ENCODE results near the gene GRIK3. TPM values are rescaled to one million over a fixed set of nuclear protein-coding genes. Genes with fewer than 3 reads are reported as not detected.
"Not testable (repeated sequence)": the region's sequence is repeated elsewhere in the genome, so short reads cannot be mapped to it uniquely, and the experiment has no call there.

GRIK3 gene
- total and polyA plus RNA-seq, 7 experiments from 2014 or later, result not detected

DNA sequence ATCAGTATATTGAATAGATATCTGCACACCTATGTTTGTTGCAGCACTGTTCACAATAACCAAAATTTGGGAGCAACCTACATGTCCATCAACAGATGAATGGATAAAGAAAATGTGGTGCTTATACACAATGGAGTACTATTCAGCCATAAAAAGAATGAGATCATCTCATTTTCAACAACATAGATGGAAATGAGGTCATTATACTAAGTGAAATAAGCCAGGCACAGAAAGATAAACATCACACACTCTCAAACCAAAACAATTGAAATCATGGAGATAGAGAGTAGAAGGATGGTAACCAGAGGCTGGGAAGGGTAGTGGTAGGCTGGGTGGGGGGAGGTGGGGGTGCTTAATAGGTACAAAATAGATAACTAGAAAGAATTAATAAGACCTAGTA lies 136.5 kb downstream of the GRIK3 start:
- H3K36me3 ChIP-seq (ENCODE audit: control insufficient read depth in 2 of 3, insufficient read depth in 3 of 3, low read length in 3 of 3); H3K36me3 Mint-ChIP-seq; ATAC-seq; H3K4me1 Mint-ChIP-seq; H3K27ac Mint-ChIP-seq; H3K4me3 ChIP-seq (ENCODE audit: low read length); H3K27me3 ChIP-seq (ENCODE audit: control insufficient read depth in 2 of 2, insufficient read depth in 2 of 2, low read length in 2 of 2); H3K9me3 ChIP-seq (ENCODE audit: control insufficient read depth in 2 of 3, low read length in 3 of 3); CTCF ChIA-PET; H3K4me1 ChIP-seq (ENCODE audit: control insufficient read depth in 2 of 2, insufficient read depth in 2 of 2, low read length in 2 of 2); intact Hi-C loops (cut with micrococcal nuclease); H3K4me3 Mint-ChIP-seq; POLR2A ChIA-PET; H3K27ac ChIP-seq (ENCODE audit: low read depth, low read length); DNase-seq; H3K9me3 Mint-ChIP-seq: not testable (repeated sequence)
- H3K27me3 Mint-ChIP-seq, result peaks cover 6 to 26% (median 10%) of the 10 kb centered on the region in 5 donors

DNA sequence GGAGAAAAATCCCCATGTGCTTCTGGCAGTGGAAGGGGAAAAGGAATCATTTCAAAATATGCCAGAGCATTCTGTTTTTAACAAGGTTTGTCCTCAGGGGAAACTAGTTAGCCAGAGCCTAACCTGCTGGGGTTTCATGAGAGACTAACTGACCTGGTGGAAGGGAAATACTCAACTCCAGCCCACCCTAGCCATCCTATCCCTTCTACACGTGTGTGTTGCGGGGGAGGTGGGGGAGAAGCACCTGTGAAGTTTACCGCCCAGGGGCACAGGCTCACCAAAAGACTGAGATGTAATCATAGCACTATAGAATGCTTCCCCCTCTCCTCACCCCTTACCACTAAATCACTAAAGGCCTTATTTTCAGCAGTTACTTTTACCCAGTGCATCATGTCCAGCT lies 139.5 kb downstream of the GRIK3 start:
- CTCF ChIA-PET, result no interaction called here
- Histone ChIP-seq H3K27ac (ENCODE audit: low read depth, low read length) (no peak overlapping the region), H3K4me1 (ENCODE audit: control insufficient read depth in 2 of 2, insufficient read depth in 2 of 2, low read length in 2 of 2) (no peaks in the 10 kb centered on the region), H3K36me3 (ENCODE audit: control insufficient read depth in 2 of 3, insufficient read depth in 3 of 3, low read length in 3 of 3) (no peaks in the 10 kb centered on the region), H3K9me3 (ENCODE audit: control insufficient read depth in 2 of 3, low read length in 3 of 3) (peaks cover 0 to 7% (median 4%) of the 10 kb centered on the region in 3 experiments), H3K4me3 (ENCODE audit: low read length) (no peak overlapping the region), H3K27me3 (ENCODE audit: control insufficient read depth in 2 of 2, insufficient read depth in 2 of 2, low read length in 2 of 2) (no peaks in the 10 kb centered on the region)
- intact Hi-C loops (cut with micrococcal nuclease), result no loop called here
- H3K27me3 Mint-ChIP-seq, result peaks cover 3 to 18% (median 13%) of the 10 kb centered on the region in 5 donors
- H3K4me1 Mint-ChIP-seq, result no peaks in the 10 kb centered on the region
- no peak overlapping the region for H3K27ac Mint-ChIP-seq
- H3K4me3 Mint-ChIP-seq, result no peak overlapping the region
- POLR2A ChIA-PET, result no interaction called here
- H3K36me3 Mint-ChIP-seq, result no peaks in the 10 kb centered on the region
- no peak for ATAC-seq
- no peak for DNase-seq
- H3K9me3 Mint-ChIP-seq, result peaks cover 0 to 7% (median 3%) of the 10 kb centered on the region in 11 donors

DNA sequence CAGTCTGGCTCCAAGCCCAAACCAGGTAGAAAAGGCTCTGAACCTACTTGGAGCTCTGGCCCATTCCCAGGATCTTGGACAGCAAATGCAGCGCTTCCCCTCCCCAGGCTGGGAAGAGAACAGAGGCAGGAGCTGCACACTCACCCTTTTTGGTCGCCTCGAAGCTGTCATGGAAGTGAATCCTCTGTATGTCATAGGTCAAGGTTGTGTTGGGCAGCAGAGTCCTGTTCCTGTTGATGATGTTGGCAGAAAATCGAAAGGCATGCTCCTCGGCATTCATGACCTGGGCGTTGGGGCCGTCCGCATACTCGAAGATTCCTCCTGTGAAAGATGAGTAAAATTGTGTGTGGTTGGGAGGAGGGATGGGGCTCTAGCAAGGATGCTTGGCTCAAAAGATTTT lies 143.5 kb downstream of the GRIK3 start:
- Mint-ChIP-seq H3K4me1 (no peaks in the 10 kb centered on the region), H3K9me3 (no peaks in the 10 kb centered on the region), H3K4me3 (no peak overlapping the region), H3K36me3 (no peaks in the 10 kb centered on the region), H3K27me3 (peaks cover 0 to 35% (median 28%) of the 10 kb centered on the region in 5 donors), H3K27ac (no peak overlapping the region)
- intact Hi-C loops (cut with micrococcal nuclease), result no loop called here
- no peak for ATAC-seq
- CTCF ChIA-PET, result no interaction called here
- H3K27ac ChIP-seq (ENCODE audit: low read depth, low read length), result no peak overlapping the region
- no peaks in the 10 kb centered on the region for H3K4me1 ChIP-seq (ENCODE audit: control insufficient read depth in 2 of 2, insufficient read depth in 2 of 2, low read length in 2 of 2)
- no peak overlapping the region for H3K4me3 ChIP-seq (ENCODE audit: low read length)
- H3K36me3 ChIP-seq (ENCODE audit: control insufficient read depth in 2 of 3, insufficient read depth in 3 of 3, low read length in 3 of 3), result no peaks in the 10 kb centered on the region
- no peak for DNase-seq
- H3K9me3 ChIP-seq (ENCODE audit: control insufficient read depth in 2 of 3, low read length in 3 of 3), result no peaks in the 10 kb centered on the region
- H3K27me3 ChIP-seq (ENCODE audit: control insufficient read depth in 2 of 2, insufficient read depth in 2 of 2, low read length in 2 of 2), result no peaks in the 10 kb centered on the region
- POLR2A ChIA-PET, result no interaction called here

DNA sequence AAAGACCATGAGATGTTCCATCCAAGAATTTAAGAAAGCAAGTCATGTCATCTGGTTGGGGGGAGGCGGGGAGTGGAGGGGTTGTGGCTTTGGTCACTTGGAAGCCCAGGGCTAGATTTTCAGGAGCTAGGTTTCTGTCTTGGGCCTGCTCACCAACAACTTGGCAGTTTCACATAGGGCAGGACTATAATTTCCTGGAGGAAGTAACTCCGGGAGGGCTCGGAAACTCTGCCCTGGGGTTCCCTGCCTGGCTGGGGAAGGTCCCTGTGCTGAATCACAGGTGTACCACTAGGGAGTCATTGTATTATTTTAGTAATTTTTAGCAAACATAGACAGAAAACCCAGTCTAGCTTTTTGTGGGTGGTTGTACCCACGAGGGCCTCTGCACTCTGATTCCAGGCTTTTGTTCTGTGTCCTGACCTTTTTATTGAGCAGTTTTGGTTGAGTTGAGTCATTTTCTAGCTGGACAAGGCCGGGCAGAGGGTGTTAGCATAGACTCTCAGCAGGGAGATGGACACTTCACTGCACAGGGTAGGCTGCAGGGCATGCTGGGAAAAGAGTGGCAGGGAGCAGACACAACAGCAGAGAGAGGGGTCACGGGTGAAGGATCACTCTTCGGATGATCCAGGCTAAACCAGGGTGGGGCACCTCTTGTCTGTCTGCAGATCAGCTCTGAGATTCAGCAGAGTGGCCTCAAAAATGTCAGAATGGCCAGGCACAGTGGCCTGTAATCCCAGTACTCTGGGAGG lies 144.7 kb downstream of the GRIK3 start:
- intact Hi-C loops (cut with micrococcal nuclease), result no loop called here
- Mint-ChIP-seq H3K4me3 (no peak overlapping the region), H3K4me1 (no peaks in the 10 kb centered on the region), H3K27ac (no peak overlapping the region), H3K9me3 (no peaks in the 10 kb centered on the region), H3K27me3 (peaks cover 0 to 35% (median 28%) of the 10 kb centered on the region in 5 donors), H3K36me3 (no peaks in the 10 kb centered on the region)
- no peaks in the 10 kb centered on the region for H3K9me3 ChIP-seq (ENCODE audit: control insufficient read depth in 2 of 3, low read length in 3 of 3)
- ChIA-PET POLR2A (no interaction called here), CTCF (no interaction called here)
- H3K36me3 ChIP-seq (ENCODE audit: control insufficient read depth in 2 of 3, insufficient read depth in 3 of 3, low read length in 3 of 3), result no peaks in the 10 kb centered on the region
- no peaks in the 10 kb centered on the region for H3K27me3 ChIP-seq (ENCODE audit: control insufficient read depth in 2 of 2, insufficient read depth in 2 of 2, low read length in 2 of 2)
- no peaks in the 10 kb centered on the region for H3K4me1 ChIP-seq (ENCODE audit: control insufficient read depth in 2 of 2, insufficient read depth in 2 of 2, low read length in 2 of 2)
- DNase-seq, result no peak
- no peak overlapping the region for H3K27ac ChIP-seq (ENCODE audit: low read depth, low read length)
- ATAC-seq, result no peak
- H3K4me3 ChIP-seq (ENCODE audit: low read length), result no peak overlapping the region

DNA sequence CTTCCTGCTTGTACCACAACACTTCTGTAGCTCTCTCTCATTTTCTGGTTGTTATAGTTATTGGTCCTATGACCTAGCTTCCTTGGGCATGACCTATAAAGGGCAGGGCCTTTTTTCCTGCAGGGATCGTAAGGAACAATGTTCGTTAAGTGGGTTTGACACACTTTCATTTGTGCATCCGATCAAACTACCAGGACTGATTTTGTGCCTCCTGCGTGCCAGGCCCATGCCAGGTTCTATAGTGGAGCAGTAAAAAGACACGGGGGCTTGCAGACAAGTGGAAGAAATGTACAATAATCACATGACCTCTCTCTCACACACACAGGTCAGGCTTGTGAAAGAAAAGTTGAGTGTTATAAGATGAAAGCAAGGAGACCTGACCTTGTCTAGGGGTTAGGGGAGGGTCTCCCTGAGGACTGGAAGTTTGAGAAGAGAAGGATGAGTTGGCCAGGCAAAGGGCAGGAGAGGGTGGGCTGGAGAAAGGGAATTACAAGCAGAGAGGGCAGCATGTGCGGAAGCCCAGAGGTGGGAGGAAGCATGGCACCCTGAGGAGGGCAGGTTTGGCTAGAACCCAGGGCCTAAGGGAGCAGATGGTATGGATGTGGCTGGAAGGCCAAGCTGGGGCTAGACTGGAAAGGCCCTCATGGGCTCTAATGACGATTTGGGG lies 145.4 kb downstream of the GRIK3 start:
- H3K27ac ChIP-seq (ENCODE audit: low read depth, low read length), result no peak overlapping the region
- Mint-ChIP-seq H3K4me3 (no peak overlapping the region), H3K27ac (no peak overlapping the region), H3K36me3 (no peaks in the 10 kb centered on the region), H3K9me3 (no peaks in the 10 kb centered on the region), H3K4me1 (no peaks in the 10 kb centered on the region), H3K27me3 (peaks cover 0 to 35% (median 28%) of the 10 kb centered on the region in 5 donors)
- H3K4me3 ChIP-seq (ENCODE audit: low read length), result no peak overlapping the region
- H3K4me1 ChIP-seq (ENCODE audit: control insufficient read depth in 2 of 2, insufficient read depth in 2 of 2, low read length in 2 of 2), result no peaks in the 10 kb centered on the region
- no peaks in the 10 kb centered on the region for H3K9me3 ChIP-seq (ENCODE audit: control insufficient read depth in 2 of 3, low read length in 3 of 3)
- ChIA-PET CTCF (no interaction called here), POLR2A (no interaction called here)
- H3K27me3 ChIP-seq (ENCODE audit: control insufficient read depth in 2 of 2, insufficient read depth in 2 of 2, low read length in 2 of 2), result no peaks in the 10 kb centered on the region
- intact Hi-C loops (cut with micrococcal nuclease), result no loop called here
- DNase-seq, result no peak
- ATAC-seq, result no peak
- H3K36me3 ChIP-seq (ENCODE audit: control insufficient read depth in 2 of 3, insufficient read depth in 3 of 3, low read length in 3 of 3), result no peaks in the 10 kb centered on the region

DNA sequence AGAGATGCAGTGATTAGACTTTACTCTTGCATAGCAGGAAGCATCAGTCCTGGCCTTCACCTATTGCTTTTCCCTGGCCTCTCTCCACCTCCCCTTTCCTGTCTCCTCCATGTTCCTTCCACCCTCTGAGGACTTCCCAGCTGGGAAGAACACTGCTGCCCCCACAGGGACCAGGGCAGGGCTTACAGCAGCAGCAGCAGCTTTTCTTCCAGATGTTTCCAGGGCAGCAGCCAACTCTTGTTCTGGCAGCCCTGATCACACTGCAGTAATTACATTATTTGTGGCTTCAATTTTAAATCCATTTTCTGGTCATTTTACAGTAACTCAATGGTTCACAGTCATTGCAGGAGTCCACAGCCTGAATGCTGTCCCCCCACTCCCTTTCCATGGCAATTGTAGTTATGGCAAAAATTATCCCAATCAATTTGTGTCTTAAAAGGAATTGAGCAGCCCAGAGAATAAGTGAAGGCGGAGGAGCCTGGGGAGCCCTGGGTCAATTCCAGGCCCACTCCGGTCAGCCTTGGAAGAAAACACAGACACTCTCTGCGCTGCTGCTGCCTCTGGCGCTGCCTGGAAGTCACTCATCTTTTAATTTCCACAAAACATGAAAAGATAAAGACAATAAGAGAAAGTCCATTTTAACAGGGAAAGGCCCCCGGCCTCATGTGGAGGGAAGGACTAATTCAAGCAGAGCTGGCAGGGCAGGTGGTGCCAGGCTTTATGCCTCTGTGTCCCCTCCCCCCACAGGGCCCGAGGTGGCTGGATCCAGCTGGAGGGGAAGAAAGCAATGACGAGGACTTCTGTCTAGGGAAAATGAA lies 148.6 kb downstream of the GRIK3 start:
- no peak overlapping the region for H3K27ac Mint-ChIP-seq
- H3K4me3 Mint-ChIP-seq, result no peak overlapping the region

More for the DNA sequence above, 148.6 kb downstream of the GRIK3 start:
- CTCF ChIA-PET, result no interaction called here
- Mint-ChIP-seq H3K9me3 (no peaks in the 10 kb centered on the region), H3K4me1 (no peaks in the 10 kb centered on the region), H3K36me3 (no peaks in the 10 kb centered on the region), H3K27me3 (peaks cover 0 to 35% (median 28%) of the 10 kb centered on the region in 5 donors)
- POLR2A ChIA-PET, result no interaction called here
- Histone ChIP-seq H3K27me3 (ENCODE audit: control insufficient read depth in 2 of 2, insufficient read depth in 2 of 2, low read length in 2 of 2) (no peaks in the 10 kb centered on the region), H3K9me3 (ENCODE audit: control insufficient read depth in 2 of 3, low read length in 3 of 3) (no peaks in the 10 kb centered on the region), H3K4me3 (ENCODE audit: low read length) (no peak overlapping the region), H3K36me3 (ENCODE audit: control insufficient read depth in 2 of 3, insufficient read depth in 3 of 3, low read length in 3 of 3) (no peaks in the 10 kb centered on the region), H3K27ac (ENCODE audit: low read depth, low read length) (no peak overlapping the region), H3K4me1 (ENCODE audit: control insufficient read depth in 2 of 2, insufficient read depth in 2 of 2, low read length in 2 of 2) (no peaks in the 10 kb centered on the region)
- intact Hi-C loops (cut with micrococcal nuclease), result no loop called here
- no peak for ATAC-seq
- peak in 1 of 9 donors; percentile 6 for DNase-seq

Measured in naive thymus-derived CD4-positive, alpha-beta T cell (primary cell).